Measurements from ENCODE around the gene YIF1A. TPM values are rescaled to one million over a fixed set of nuclear protein-coding genes. Genes with fewer than 3 reads are reported as not detected.
"Not testable (repeated sequence)": the region's sequence is repeated elsewhere in the genome, so short reads cannot be mapped to it uniquely, and the experiment has no call there.

The YIF1A gene
- total RNA-seq, 1 donor from 2014 or later, result 74.0 TPM

GRCh38 chr11:66279092-66279734 is 9.7 kb downstream of the YIF1A start:
- Mint-ChIP-seq H3K4me3 (peak overlapping the region; percentile 64), H3K4me1 (peaks cover 7% of the 10 kb centered on the region), H3K36me3 (peaks cover 4% of the 10 kb centered on the region), H3K9me3 (no peaks in the 10 kb centered on the region), H3K27me3 (ENCODE audit: low read depth) (peaks cover 8% of the 10 kb centered on the region), H3K27ac (no peak overlapping the region)
- DNase-seq (ENCODE audit: low spot score in 2 of 2, unreplicated experiment in 2 of 2), result no peak
- TF ChIP-seq, protein P1, sequence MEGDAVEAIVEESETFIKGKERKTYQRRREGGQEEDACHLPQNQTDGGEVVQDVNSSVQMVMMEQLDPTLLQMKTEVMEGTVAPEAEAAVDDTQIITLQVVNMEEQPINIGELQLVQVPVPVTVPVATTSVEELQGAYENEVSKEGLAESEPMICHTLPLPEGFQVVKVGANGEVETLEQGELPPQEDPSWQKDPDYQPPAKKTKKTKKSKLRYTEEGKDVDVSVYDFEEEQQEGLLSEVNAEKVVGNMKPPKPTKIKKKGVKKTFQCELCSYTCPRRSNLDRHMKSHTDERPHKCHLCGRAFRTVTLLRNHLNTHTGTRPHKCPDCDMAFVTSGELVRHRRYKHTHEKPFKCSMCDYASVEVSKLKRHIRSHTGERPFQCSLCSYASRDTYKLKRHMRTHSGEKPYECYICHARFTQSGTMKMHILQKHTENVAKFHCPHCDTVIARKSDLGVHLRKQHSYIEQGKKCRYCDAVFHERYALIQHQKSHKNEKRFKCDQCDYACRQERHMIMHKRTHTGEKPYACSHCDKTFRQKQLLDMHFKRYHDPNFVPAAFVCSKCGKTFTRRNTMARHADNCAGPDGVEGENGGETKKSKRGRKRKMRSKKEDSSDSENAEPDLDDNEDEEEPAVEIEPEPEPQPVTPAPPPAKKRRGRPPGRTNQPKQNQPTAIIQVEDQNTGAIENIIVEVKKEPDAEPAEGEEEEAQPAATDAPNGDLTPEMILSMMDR (IDR thresholded peaks at IDR 0.05; ENCODE audit: unreplicated experiment), result no peak

- Mint-ChIP-seq H3K9me3 (no peaks in the 10 kb centered on the region), H3K27me3 (ENCODE audit: low read depth) (peaks cover 8% of the 10 kb centered on the region)
- TF ChIP-seq, protein P1 (IDR thresholded peaks at IDR 0.05; ENCODE audit: unreplicated experiment), result no peak
Measured at GRCh38 chr11:66278363-66279091, 10.4 kb downstream of the YIF1A start.

GRCh38 chr11:66277471-66278362 is 11.2 kb downstream of the YIF1A start, which contains the start of gene CNIH2:
CNIH2 (plus strand) TSS chr11:66278175; CDS start chr11:66278457, 282 bp downstream.
- peak in 1 of 2 experiments; percentile 62 for DNase-seq (ENCODE audit: low spot score in 2 of 2, unreplicated experiment in 2 of 2)
- H3K36me3 Mint-ChIP-seq, result peaks cover 13% of the 10 kb centered on the region
- H3K27me3 Mint-ChIP-seq (ENCODE audit: low read depth), result peaks cover 8% of the 10 kb centered on the region
- H3K27ac Mint-ChIP-seq, result no peak within 1 kb of the TSS
- H3K4me3 Mint-ChIP-seq, result peak within 1 kb of the TSS; percentile 64
- TF ChIP-seq, protein P1 (IDR thresholded peaks at IDR 0.05; ENCODE audit: unreplicated experiment), result no peak
- no peaks in the 10 kb centered on the region for H3K9me3 Mint-ChIP-seq
- peaks cover 7% of the 10 kb centered on the region for H3K4me1 Mint-ChIP-seq

More at GRCh38 chr11:66278363-66279091, 10.4 kb downstream of the YIF1A start:
- H3K4me1 Mint-ChIP-seq, result peaks cover 7% of the 10 kb centered on the region
- no peak for DNase-seq (ENCODE audit: low spot score in 2 of 2, unreplicated experiment in 2 of 2)
- peaks cover 9% of the 10 kb centered on the region for H3K36me3 Mint-ChIP-seq
- peak overlapping the region; percentile 64 for H3K4me3 Mint-ChIP-seq
- H3K27ac Mint-ChIP-seq, result no peak overlapping the region

- Mint-ChIP-seq H3K36me3 (peaks cover 17% of the 10 kb centered on the region), H3K4me3 (peak overlapping the region; percentile 44)
- not testable (repeated sequence) for H3K27ac Mint-ChIP-seq; H3K27me3 Mint-ChIP-seq (ENCODE audit: low read depth); DNase-seq (ENCODE audit: low spot score in 2 of 2, unreplicated experiment in 2 of 2); H3K9me3 Mint-ChIP-seq; H3K4me1 Mint-ChIP-seq
Measured at GRCh38 chr11:66277064-66277463, 11.9 kb downstream of the YIF1A start.

DNA sequence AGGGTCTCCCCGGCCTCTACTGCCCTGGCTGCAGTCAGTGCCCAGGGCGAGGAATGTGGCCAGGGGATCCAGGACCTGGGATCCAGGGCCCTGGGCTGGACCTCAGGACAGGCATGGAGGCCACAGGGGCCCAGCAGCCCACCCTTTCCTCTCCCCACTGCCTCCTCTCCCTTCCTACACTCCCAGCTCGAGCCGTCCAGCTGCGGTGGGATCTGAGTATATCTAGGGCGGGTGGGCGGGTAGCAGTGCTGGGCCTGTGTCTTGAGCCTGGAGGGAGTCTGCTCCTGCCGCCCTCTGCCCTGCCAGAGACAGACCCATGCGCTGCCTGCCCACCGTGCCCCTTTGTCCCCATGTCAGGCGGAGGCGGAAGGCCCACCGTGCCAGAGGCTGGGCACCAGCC is 12.3 kb downstream of the YIF1A start:
- H3K4me3 Mint-ChIP-seq; H3K27ac Mint-ChIP-seq; DNase-seq (ENCODE audit: low spot score in 2 of 2, unreplicated experiment in 2 of 2): not testable (repeated sequence)

GRCh38 chr11:66275984-66276612 is 12.8 kb downstream of the YIF1A start:
- peaks cover 7% of the 10 kb centered on the region for H3K4me1 Mint-ChIP-seq
- peaks cover 21% of the 10 kb centered on the region for H3K36me3 Mint-ChIP-seq
- peaks cover 7% of the 10 kb centered on the region for H3K27me3 Mint-ChIP-seq (ENCODE audit: low read depth)
- no peak overlapping the region for H3K27ac Mint-ChIP-seq
- no peak overlapping the region for H3K4me3 Mint-ChIP-seq
- DNase-seq (ENCODE audit: low spot score in 2 of 2, unreplicated experiment in 2 of 2), result no peak
- TF ChIP-seq, protein P1 (IDR thresholded peaks at IDR 0.05; ENCODE audit: unreplicated experiment), result no peak
- no peaks in the 10 kb centered on the region for H3K9me3 Mint-ChIP-seq

More for the DNA sequence above, 12.3 kb downstream of the YIF1A start:
- not testable (repeated sequence) for H3K9me3 Mint-ChIP-seq; H3K4me1 Mint-ChIP-seq; H3K27me3 Mint-ChIP-seq (ENCODE audit: low read depth)
- peaks cover 21% of the 10 kb centered on the region for H3K36me3 Mint-ChIP-seq
